ENCODE data around the gene NUP35. TPM values are rescaled to one million over a fixed set of nuclear protein-coding genes. Genes with fewer than 3 reads are reported as not detected.

The NUP35 gene
- total and polyA plus RNA-seq, 2 experiments from 2014 or later: 15.7 to 22.6 TPM

DNA sequence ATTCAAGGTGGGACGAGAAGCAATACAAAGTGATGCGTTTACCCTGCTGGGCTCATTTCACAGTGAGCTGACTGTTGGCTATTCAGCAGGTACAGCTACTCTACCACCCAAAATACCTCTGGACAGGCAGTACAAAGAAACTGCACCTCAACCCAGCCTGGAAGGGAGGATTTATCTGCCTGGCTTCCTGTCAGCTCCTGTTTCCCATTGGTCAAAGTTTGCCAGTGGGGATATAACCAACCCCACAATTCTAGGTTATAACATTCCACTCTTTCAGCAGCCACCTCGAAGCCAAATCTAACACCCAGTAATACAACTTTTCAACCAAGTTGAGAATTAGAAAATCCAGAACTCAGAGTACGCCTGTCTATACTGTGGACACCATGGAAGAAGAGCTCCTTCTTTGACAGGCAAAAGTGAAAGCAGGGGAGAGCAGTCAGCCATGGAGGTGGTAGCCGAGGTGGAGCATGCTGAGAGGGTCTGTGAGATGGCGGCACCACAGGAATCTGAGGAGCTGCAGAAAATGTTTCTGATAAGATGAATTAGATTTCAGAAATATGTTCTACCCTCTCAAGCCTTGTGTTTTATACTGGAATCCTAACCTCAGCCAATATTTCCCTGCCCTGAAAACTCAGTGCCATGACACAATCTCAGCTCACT lies 34.9 kb upstream of the NUP35 start:
- TF ChIP-seq EZH2phosphoT487 (IDR thresholded peaks at IDR 0.05; ENCODE audit: low read depth, severe bottlenecking, unreplicated experiment) (no peak), CTCF (IDR thresholded peaks at IDR 0.05; ENCODE audit: poor library complexity) (no peak), EZH2 (IDR thresholded peaks at IDR 0.05; ENCODE audit: borderline replicate concordance) (no peak)
- H3K27me3 ChIP-seq: no peaks in the 10 kb centered on the region
- no peak for DNase-seq (ENCODE audit: low spot score)
- no peak overlapping the region for H3K4me3 ChIP-seq
- H3K9me3 ChIP-seq (ENCODE audit: low read depth): no peaks in the 10 kb centered on the region
- no peak overlapping the region for H3K27ac ChIP-seq
- H4K20me1 ChIP-seq (ENCODE audit: insufficient read depth, poor library complexity, severe bottlenecking): no peaks in the 10 kb centered on the region
- H3K9me2 ChIP-seq (replicated peaks; ENCODE audit: insufficient read depth): no peaks in the 10 kb centered on the region
- no peaks in the 10 kb centered on the region for H3K4me1 ChIP-seq (ENCODE audit: insufficient read depth)
- no peaks in the 10 kb centered on the region for H3K36me3 ChIP-seq (replicated peaks; ENCODE audit: insufficient read depth, low read depth)
- H2AFZ ChIP-seq: no peak overlapping the region
- WGBS (ENCODE audit: low lambda C conversion rate, missing lambda C conversion rate): 90% methylated on average over 6 of the region's 6 CpGs
- H3K4me2 ChIP-seq: no peak overlapping the region
- no peaks in the 10 kb centered on the region for H3K79me2 ChIP-seq

DNA sequence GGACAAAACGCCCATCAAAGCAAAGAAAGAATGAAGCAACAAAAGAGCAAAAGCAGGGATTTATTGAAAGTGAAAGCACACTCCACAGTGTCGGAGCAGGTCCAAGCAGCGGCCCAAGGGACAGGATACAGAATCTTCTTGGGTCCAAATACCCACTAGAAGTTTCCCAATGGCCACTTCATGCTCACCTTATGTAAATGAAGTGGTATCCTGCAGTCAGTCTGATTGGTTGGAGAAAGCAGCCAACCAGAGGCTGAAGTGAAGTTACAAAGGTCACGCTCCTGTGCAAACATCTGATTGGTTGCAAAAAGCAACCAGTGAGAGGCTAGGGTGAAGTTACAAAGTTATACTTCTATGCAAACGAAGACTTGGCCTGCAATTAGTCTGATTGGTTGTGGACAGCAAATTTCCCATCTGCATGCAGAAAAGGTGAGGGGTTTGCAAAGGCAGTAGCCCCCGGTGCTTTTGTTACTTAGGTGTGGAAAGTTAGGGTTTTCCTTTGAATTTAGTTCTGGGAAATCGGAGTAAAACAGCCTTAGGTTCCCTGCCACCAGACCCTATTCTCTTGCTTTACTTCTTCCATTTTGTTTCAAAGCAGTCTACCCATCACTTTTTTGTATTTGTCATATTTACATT lies 32.8 kb upstream of the NUP35 start:
- Histone ChIP-seq H3K9me2 (replicated peaks; ENCODE audit: insufficient read depth) (no peaks in the 10 kb centered on the region), H3K27me3 (no peaks in the 10 kb centered on the region), H4K20me1 (ENCODE audit: insufficient read depth, poor library complexity, severe bottlenecking) (no peaks in the 10 kb centered on the region), H3K9me3 (ENCODE audit: low read depth) (no peaks in the 10 kb centered on the region), H3K79me2 (no peaks in the 10 kb centered on the region), H2AFZ (no peak overlapping the region), H3K27ac (no peak overlapping the region), H3K4me2 (no peak overlapping the region), H3K36me3 (replicated peaks; ENCODE audit: insufficient read depth, low read depth) (no peaks in the 10 kb centered on the region), H3K4me1 (ENCODE audit: insufficient read depth) (no peaks in the 10 kb centered on the region), H3K4me3 (no peak overlapping the region)
- DNase-seq (ENCODE audit: low spot score): no peak
- 91% methylated on average over 7 of the region's 7 CpGs for WGBS (ENCODE audit: low lambda C conversion rate, missing lambda C conversion rate)
- no peak for TF ChIP-seq EZH2phosphoT487 (IDR thresholded peaks at IDR 0.05; ENCODE audit: low read depth, severe bottlenecking, unreplicated experiment)
- TF ChIP-seq EZH2 (IDR thresholded peaks at IDR 0.05; ENCODE audit: borderline replicate concordance): no peak
- no peak for TF ChIP-seq CTCF (IDR thresholded peaks at IDR 0.05; ENCODE audit: poor library complexity)

DNA sequence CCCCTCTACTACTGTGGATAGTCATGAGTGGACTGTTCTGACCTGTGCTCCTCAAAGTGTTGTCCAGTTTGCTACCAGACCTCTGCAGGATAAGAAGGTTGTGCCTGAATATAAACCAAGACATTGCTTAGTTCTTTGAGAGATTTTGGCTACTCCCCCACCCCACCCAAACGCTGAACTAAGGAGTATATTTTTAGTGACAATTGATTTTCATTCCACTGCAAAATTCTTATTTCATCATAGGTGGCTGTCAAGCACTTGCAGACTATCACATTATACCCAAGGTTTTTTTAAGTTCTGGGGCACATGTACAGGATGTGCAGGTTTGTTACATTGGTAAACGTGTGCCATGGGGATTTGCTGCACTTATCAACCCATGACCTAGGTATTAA lies 32.3 kb upstream of the NUP35 start:
- H4K20me1 ChIP-seq (ENCODE audit: insufficient read depth, poor library complexity, severe bottlenecking): no peaks in the 10 kb centered on the region
- H3K36me3 ChIP-seq (replicated peaks; ENCODE audit: insufficient read depth, low read depth): no peaks in the 10 kb centered on the region
- no peak for DNase-seq (ENCODE audit: low spot score)
- H3K9me2 ChIP-seq (replicated peaks; ENCODE audit: insufficient read depth): no peaks in the 10 kb centered on the region
- no peak overlapping the region for H3K4me3 ChIP-seq
- H3K9me3 ChIP-seq (ENCODE audit: low read depth): no peaks in the 10 kb centered on the region
- no peaks in the 10 kb centered on the region for H3K27me3 ChIP-seq
- no peaks in the 10 kb centered on the region for H3K4me1 ChIP-seq (ENCODE audit: insufficient read depth)
- WGBS (ENCODE audit: low lambda C conversion rate, missing lambda C conversion rate): 91% methylated on average over 2 of the region's 2 CpGs
- no peak overlapping the region for H3K4me2 ChIP-seq
- TF ChIP-seq EZH2 (IDR thresholded peaks at IDR 0.05; ENCODE audit: borderline replicate concordance): no peak
- no peak for TF ChIP-seq CTCF (IDR thresholded peaks at IDR 0.05; ENCODE audit: poor library complexity)
- TF ChIP-seq EZH2phosphoT487 (IDR thresholded peaks at IDR 0.05; ENCODE audit: low read depth, severe bottlenecking, unreplicated experiment): no peak
- H2AFZ ChIP-seq: no peak overlapping the region
- no peaks in the 10 kb centered on the region for H3K79me2 ChIP-seq
- H3K27ac ChIP-seq: no peak overlapping the region

Data from hepatocyte (in vitro differentiated cells).